SIG-M5 treated with dmso at 0.1 percent for 504 hours (cell line): ENCODE data around the gene MIF4GD.
A peak's percentile ranks its signal among the peaks of the same experiment; 100 is the strongest.
"Not testable (repeated sequence)": the region's sequence is repeated elsewhere in the genome, so short reads cannot be mapped to it uniquely, and the experiment has no call there.

Experiments used
- DNase-seq: peaks from one replicate; lab custom pipeline; 2025; ENCODE audit not compliant: unreplicated experiment; lab: John Stamatoyannopoulos, UW

MIF4GD gene

GRCh38 chr17:75270966-75271232 is at the start of gene MIF4GD:
MIF4GD (minus strand) TSS chr17:75271231; CDS start chr17:75270195, 1,036 bp downstream.
- DNase-seq, result no peak

- no peak for DNase-seq
Observed at GRCh38 chr17:75319904-75320691, 49.1 kb upstream of the MIF4GD start.

DNA sequence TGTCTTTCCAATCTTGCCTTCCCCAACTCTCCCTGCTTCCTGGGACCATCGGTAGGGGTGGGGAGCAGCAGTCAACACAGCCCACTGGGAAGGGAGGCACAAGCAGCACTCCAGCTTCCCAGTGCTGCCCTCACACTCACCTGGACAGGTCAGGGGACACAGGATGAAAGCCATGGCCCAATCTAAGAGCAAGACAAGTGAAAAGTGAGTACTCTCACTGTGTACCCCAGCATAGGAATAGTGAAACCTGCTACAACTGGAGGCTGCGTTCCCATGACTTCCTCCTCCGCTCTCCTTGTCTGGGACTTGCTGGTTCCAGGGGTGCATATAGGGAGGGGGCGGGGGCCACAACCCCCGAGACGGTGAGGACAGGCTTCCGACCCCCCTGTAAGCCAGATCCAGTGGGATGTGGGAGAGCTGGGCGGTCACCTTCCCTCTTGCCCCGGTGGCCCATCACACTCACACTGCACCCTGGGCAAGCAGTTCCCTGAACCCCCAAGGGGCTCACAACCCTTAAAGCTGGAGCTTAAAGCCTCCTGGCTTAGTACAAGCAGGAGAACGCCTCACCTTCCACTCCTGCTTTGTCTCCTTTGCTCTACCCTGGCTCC is 47.7 kb upstream of the MIF4GD start:
- no peak for DNase-seq

DNA sequence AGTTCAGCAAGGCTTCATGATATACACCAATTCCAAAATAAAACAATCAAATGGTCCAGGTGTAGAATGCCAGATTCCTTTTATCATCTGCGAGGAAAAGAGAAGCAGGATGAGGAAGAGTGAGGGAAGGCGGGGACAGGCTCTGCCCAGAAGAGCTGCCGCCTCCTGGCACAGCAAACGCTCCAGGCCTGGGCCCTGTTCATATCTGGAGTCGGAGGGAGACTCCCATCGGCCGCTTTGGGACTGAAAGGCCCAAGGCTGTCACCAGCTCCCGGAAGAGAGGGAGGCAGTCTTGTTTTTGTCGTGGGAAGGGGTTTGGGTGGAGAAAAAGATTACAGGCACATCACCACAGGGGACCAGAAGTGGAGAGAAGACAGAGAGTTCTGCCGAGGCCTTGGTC is 47.2 kb upstream of the MIF4GD start:
- DNase-seq, result no peak

- DNase-seq, result no peak
Observed at GRCh38 chr17:75317671-75318070, 46.6 kb upstream of the MIF4GD start.

DNA sequence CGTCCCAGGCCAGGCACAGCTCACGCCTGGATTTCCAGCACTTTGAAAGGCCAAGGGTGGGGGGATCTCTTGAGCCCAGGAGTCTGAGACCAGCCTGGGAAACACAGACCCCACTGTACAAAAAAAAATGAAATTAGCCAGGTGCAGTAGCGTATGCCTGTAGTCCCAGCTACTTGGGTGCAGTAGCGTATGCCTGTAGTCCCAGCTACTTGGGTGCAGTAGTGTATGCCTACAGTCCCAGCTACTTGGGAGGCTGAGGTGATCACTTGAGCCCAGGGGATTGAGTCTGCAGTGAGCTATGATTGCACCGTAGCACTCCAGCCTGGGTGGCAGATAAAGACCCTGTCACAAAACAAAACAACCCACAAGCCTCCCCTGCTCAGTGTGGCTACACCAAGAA is 45.2 kb upstream of the MIF4GD start:
- no peak for DNase-seq

DNA sequence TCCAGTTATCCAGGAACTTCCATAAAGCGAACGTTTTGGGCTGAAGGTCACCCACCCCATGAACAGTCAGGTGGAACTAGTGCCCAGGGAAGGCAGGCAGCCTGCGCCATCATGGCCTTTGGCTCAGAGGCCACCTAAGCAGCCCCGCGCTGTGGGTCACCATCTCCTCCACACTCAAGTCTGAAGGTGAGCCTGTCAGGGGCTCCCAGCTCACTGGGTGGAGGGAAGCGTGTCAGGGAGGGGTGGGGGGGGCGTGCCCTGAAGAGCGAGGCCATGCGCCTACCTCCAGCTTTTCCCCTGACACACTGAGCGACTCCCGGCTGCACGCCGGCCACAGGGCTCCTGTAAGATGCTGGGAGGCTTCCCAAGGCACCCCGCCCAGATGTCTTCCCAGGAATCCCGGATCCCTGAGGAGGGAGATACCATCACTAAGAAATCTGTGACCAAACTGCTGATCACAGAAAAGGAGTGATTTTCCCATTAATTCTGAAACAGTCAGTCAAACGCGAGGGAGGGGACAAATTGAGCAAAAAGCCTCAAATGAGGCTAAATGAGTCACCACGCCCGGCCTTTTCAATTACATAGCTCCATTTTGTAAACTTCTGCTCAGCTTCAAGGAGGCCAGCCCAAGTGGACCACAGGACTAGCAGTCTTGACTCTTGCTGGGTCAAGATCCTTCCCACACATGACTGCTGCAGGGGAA is 44.7 kb upstream of the MIF4GD start:
- peak; percentile 50 for DNase-seq

DNA sequence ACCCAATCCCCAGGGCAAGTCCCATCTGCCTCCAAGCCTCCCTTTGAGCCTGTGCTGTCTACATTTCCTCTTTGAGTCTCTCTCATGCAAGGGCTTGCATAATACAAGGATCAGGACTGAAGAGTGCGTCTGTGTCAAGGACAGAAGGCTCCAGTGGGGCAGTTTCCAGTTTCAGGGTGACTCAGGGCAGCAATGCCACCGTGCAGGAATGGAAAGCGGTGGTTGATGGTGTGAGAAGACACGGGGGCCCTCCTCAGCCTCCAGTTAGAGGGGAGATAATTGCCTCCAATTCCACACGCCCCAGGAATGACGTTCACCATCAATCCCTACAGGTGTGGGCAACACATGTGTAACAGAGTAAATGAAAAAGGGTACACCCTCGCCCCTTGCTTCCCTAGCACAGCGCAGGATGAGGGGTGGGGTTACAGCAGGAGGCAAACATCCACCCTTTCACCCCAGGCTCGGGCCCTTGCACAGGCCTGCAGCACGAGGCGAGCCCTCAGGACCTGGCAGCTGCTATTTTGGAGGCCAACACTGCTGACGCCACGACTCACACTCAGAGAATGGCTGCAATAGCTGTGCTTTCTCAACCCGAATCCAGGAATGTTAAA is 43.0 kb upstream of the MIF4GD start:
- peak; percentile 99 for DNase-seq

DNA sequence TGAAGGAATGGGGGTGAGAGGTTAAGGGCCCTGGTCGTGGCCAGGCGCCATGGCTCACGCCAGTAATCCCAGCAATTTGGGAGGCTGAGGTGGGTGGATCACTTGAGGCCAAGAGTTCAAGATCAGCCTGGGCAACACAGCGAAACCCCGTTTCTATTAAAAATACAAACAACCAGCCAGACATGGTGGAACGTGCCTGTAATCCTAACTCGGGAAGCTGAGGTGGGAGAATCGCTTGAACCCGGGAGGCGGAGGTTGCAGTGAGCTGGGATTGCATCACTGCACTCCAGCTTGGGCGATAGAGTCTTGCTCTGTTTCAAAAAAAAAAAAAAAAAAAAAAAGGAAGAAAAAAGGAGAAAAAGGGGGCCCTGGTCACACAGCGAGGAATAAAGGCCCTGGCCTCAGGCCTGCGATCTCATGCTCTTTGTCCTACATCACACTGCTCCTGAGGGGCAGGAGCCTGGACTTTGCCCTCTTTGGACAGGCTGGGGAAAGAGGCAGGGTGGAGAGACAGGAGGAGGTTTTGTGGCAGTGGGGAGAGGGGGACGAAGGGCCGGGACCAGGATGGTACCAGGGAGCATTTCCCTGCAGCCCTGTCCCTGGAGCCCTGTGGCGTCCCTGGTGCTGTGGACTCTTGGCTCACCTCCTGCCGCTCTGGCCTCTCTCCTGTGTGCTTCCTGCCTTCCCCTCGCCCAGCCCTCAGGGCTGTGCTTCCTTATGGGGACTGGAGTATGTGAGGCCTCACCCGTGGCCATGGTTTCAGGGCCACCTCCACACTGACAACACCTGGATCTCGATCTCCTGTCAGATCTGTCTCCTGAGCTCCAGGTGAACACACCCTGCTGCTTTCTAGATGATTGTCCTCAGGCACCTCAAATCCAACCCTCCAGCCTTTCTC is 38.0 kb upstream of the MIF4GD start:
- peak; percentile 71 for DNase-seq

- DNase-seq, result no peak
Observed at GRCh38 chr17:75307957-75308731, 37.1 kb upstream of the MIF4GD start.

DNA sequence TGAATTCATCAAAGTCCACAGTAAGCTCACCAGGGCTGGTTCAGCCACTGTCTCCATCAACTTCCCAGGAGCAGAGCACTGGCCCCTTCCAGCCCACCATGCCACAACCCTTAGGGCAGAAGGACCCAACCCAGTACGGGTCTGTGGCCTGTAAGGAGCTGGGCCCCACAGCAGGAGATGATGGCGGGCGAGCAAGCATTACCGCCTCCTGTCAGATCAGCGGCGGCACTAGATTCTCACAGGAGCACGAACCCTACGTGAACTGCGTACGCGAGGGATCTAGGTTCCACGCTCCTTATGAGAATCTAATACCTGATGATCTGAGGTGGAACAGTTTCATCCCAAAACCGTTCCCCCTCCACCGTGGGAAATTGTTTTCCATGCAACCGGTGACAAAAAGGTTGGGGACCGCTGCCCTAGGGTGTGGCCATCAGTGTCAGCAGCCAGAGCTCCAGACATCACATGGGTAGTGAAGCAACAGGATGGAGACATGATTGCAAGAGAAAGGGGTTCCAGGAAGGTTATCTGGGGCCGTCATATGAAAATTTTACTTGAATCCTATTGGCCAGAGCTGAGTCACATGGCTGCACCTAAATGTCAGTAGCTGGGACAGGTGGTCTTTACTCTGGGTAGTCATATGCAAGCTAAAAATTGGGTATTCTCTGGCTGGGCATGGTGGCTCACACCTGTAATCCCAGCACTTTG is 30.6 kb upstream of the MIF4GD start:
- DNase-seq, result no peak

- no peak for DNase-seq
Observed at GRCh38 chr17:75301049-75301448, 30.0 kb upstream of the MIF4GD start.

DNA sequence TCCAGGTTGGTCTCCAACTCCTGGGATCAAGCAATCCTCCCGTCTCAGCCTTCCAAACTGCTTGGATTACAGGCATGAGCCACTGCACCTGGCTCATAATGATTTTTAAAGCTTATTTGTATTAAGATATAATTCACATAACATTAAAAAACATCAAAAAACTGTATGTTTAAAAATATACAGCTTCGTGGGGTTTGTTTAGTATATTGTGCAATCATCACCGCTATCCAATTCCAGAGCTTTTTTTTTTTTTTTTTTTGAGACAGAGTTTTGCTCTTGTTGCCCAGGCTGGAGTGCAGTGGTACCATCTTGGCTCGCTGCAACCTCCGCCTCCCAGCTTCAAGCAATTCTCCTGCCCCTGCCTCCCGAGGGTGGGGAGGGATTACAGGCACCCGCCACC is 29.2 kb upstream of the MIF4GD start:
- no peak for DNase-seq

- peak; percentile 95 for DNase-seq
Observed at GRCh38 chr17:75295201-75296158, 24.4 kb upstream of the MIF4GD start.

GRCh38 chr17:75292810-75293448 is 21.9 kb upstream of the MIF4GD start:
- not testable (repeated sequence) for DNase-seq

GRCh38 chr17:75289832-75290337 is 18.9 kb upstream of the MIF4GD start:
- peak; percentile 92 for DNase-seq

- peak; percentile 100 for DNase-seq
Observed at GRCh38 chr17:75289115-75289831, 18.2 kb upstream of the MIF4GD start, which contains the start of gene SLC25A19. SLC25A19 (minus strand) TSS chr17:75289433; CDS start chr17:75286764, 2,669 bp downstream.
